Mucosa of descending colon (tissue), 3 donors: ENCODE results near the gene KPTN. TPM values are rescaled to one million over a fixed set of nuclear protein-coding genes. Genes with fewer than 3 reads are reported as not detected.

Experiments
- ATAC-seq: fragments of 200-7000 bp; cut with Tn5 transposase; one replicate; pipeline ENCODE4 v1.9.1; 2020; ENCODE audit warnings: mild to moderate bottlenecking, moderate library complexity
- DNase-seq, 3 donors: peaks; one replicate each; pipeline ENCODE4 v3.0.0-alpha.2; 2020
- H3K36me3 ChIP-seq: fragments of 200-600 bp; one replicate; pipeline ENCODE4 v1.8.0; 2021; ENCODE audit warnings: low read depth, mild to moderate bottlenecking
- H3K4me1 ChIP-seq: fragments of 200-600 bp; one replicate; pipeline ENCODE4 v1.8.0; 2021; ENCODE audit warnings: low read depth, mild to moderate bottlenecking
- H3K4me3 ChIP-seq: fragments of 200-600 bp; one replicate; pipeline ENCODE4 v1.8.0; 2021; ENCODE audit warnings: mild to moderate bottlenecking
- H3K9me3 ChIP-seq: fragments of 200-600 bp; one replicate; pipeline ENCODE4 v1.8.0; 2021; ENCODE audit warnings: mild to moderate bottlenecking
- intact Hi-C, 2 donors: fragments of 100-400 bp; cut with DNase I in 1 of 2; cut with micrococcal nuclease in 1 of 2; formaldehyde crosslinking; loops; one replicate each; pipeline versions ENCODE4 v1.11.0 to v1.11.1; 2022; cut with DNase I, micrococcal nuclease
- total RNA-seq, 3 donors: library from RNA; stranded (reverse); fragmentation: NEBNext Ultra II Directional in 2 of 3; extraction: Animal tissue kit (Norgen Biotek cat#: 25700) in 2 of 3; gene quantifications; one replicate each; pipeline versions ENCODE4 v1.2.1 to v1.2.4, GENCODE V29; 2021 to 2023
- TF ChIP-seq, protein P1 (sequence below): fragments of 200-600 bp; IDR thresholded peaks from one replicate; pipeline ENCODE4 v1.8.0; 2022; ENCODE audit warnings: antibody characterized with exemption, mild to moderate bottlenecking
- donor health status: DM: no; HTN: no; CAD: no; lungs with moderate emphysema.
- donor health status: DM: no; HTN: no; CAD: no.
- donor health status: DM: no; HTN: yes; CAD: no.

KPTN gene
- total RNA-seq, 3 donors from 2014 or later = 5.5 to 8.9 (median 8.9) TPM

DNA sequence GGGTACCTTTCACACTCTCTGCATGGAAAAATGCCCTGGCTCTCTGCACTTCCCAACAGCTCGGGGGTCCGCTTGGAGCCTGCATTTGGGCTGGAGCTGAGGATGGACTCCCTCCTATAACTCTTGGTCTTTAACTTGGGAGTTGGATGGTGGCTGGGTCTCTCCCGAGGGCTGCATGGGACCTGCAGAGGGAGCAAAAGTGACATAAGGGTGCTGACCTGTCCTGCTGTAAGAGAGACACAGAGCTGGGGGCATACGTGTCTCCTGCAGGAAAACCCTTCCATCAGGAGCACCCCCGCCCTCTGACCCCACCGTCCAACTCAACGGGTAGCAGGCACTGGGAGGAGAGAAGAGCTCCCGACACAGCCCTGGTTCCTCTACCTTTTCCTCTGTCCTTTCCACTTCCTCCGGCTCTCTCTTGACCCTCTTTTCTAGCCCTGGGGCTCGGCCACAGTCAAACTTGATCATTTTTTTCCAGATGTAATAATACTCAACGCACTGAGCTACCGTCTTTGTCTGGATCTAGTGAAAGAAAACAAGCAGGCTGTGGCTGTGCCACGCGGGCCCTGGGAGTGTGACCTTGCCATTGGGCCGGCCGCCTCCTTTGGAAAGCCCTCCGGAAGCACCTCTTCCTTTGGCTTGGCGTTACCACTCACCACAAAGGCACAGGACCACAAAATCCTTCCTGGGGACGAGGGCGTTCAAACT is 37.6 kb upstream of the KPTN start:
- Histone ChIP-seq H3K4me3 (no peak overlapping the region), H3K9me3 (no peaks in the 10 kb centered on the region), H3K4me1 (peaks cover 6% of the 10 kb centered on the region), H3K36me3 (no peaks in the 10 kb centered on the region)
- DNase-seq = no peak
- intact Hi-C loops = no loop called here
- TF ChIP-seq, protein P1, sequence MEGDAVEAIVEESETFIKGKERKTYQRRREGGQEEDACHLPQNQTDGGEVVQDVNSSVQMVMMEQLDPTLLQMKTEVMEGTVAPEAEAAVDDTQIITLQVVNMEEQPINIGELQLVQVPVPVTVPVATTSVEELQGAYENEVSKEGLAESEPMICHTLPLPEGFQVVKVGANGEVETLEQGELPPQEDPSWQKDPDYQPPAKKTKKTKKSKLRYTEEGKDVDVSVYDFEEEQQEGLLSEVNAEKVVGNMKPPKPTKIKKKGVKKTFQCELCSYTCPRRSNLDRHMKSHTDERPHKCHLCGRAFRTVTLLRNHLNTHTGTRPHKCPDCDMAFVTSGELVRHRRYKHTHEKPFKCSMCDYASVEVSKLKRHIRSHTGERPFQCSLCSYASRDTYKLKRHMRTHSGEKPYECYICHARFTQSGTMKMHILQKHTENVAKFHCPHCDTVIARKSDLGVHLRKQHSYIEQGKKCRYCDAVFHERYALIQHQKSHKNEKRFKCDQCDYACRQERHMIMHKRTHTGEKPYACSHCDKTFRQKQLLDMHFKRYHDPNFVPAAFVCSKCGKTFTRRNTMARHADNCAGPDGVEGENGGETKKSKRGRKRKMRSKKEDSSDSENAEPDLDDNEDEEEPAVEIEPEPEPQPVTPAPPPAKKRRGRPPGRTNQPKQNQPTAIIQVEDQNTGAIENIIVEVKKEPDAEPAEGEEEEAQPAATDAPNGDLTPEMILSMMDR = no peak
- ATAC-seq = no peak

DNA sequence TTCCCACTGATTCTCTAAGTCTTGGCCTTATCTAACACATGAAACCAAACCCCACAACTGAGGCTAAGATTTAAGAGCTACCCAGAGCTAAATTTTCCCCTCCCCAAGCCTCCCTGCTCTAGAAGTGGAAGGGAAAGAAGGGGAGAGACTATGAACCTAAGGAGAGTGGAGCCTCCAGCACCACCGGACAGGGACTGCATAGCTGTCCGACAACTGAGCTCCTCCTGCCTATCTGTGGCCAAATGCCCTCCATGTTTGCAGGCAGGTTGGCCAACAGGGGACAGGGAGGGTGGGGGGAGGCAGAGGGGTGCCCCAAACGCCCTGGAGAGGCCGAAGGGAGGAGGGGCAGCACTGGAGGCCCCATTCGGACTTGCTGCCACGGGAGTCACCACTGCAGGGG is 36.8 kb upstream of the KPTN start:
- H3K9me3 ChIP-seq = no peaks in the 10 kb centered on the region
- ATAC-seq = no peak
- no peak overlapping the region for H3K4me3 ChIP-seq
- intact Hi-C loops = no loop called here
- peaks cover 6% of the 10 kb centered on the region for H3K4me1 ChIP-seq
- no peaks in the 10 kb centered on the region for H3K36me3 ChIP-seq
- TF ChIP-seq, protein P1 = no peak
- no peak for DNase-seq

DNA sequence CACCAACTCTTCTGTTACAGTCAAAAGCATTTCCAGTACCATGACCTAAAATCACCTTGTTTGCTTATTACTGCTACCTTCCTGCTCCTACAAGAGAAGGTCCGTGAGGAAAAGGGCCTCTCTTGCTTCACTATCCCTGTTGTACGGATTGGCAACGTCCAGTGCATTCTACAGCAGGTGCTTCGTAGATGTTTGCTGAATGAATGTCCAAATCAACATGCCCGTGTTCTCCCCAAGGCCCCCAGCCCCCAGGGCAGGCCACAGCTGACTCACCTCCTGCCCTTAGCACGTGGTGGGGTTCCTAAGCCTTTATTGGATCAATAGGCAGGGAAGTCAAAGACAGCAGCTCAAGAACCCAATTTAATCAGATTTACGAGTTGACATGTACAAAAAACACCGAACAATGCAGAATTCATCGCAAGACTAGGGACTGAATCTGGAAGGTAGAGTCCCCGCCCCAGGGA is 36.4 kb upstream of the KPTN start:
- intact Hi-C loops = no loop called here
- Histone ChIP-seq H3K4me3 (no peak overlapping the region), H3K4me1 (peaks cover 6% of the 10 kb centered on the region), H3K36me3 (no peaks in the 10 kb centered on the region), H3K9me3 (no peaks in the 10 kb centered on the region)
- ATAC-seq = no peak
- no peak for DNase-seq
- TF ChIP-seq, protein P1 = no peak

DNA sequence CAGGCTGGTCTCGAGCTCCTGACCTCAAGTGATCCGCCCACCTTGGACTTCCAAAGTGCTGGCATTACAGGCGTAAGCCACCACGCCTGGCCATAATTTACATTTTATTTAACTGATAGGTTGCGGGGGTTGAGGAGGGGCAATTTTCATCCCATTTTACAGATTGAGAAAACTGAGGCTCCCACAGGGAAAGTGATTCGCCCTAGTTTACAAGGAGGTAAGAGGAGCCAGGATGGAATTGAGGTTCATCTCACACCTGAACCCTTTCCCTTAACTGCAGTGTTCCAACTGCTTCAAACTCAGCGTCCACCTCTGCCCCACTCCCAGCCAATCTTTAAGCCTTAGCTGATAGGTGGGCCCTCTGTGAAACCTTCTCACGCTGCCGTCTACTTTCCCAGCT is 34.8 kb upstream of the KPTN start:
- ATAC-seq (no peak), DNase-seq (no peak)
- Histone ChIP-seq H3K36me3 (peaks cover 5% of the 10 kb centered on the region), H3K4me1 (peaks cover 6% of the 10 kb centered on the region), H3K4me3 (no peak overlapping the region), H3K9me3 (no peaks in the 10 kb centered on the region)
- intact Hi-C loops = loop anchor here in 1 of 2 donors (10.0 kb wide), 1 partner anchor 86 kb away; the partner anchor contains the start of gene BICRA
- TF ChIP-seq, protein P1 = no peak

DNA sequence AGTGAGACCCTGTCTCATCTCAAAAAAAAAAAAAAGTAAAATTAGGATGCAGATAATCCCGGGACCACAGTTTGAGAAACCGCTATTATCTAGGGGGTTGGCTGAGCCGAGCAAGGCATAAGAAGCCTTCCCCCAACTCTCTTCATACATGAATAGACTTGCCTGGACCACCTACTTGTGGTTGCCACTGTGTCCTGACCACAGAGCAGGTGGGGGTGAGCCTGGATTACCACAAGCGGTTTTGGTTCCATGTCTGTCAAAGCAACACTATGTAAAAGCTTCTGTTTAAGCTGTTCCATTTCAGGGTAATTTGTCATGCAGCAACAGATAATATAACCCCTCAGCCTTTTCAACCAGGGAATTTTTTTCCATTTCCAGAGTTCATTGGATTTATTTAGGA is 34.1 kb upstream of the KPTN start:
- TF ChIP-seq, protein P1 = no peak
- DNase-seq (no peak), ATAC-seq (no peak)
- H3K4me1 ChIP-seq = peaks cover 12% of the 10 kb centered on the region
- no peaks in the 10 kb centered on the region for H3K9me3 ChIP-seq
- intact Hi-C loops = loop anchor here in 1 of 2 donors (10.0 kb wide), 1 partner anchor 87 kb away; the partner anchor contains the start of gene BICRA
- H3K4me3 ChIP-seq = no peak overlapping the region
- H3K36me3 ChIP-seq = peaks cover 5% of the 10 kb centered on the region
